GM12878 (cell line): ENCODE data around the gene SHROOM4.

Experiments used
- CEBPB ChIP-seq, 2 experiments: fragments of 150-350 bp in 1 of 2; IDR thresholded peaks; 2 replicates each; pipeline ENCODE4 v1.6.1; 2012 to 2014; ENCODE audit warnings: low read depth in 2 of 2, low read length in 2 of 2, borderline replicate concordance in 1 of 2, inconsistent platforms in 1 of 2
- CREB1 ChIP-seq: IDR thresholded peaks from 2 replicates; pipeline ENCODE4 v1.6.1; 2012; ENCODE audit warnings: low read depth, mild to moderate bottlenecking, inconsistent platforms
- CTCF ChIP-seq, 3 experiments: IDR thresholded peaks in 2 of 3; conservative IDR thresholded peaks in 1 of 3; 2 replicates each; pipeline ENCODE4 v1.5.1; 2011; ENCODE audit warnings: low read depth in 3 of 3, low read length in 3 of 3, mild to moderate bottlenecking in 3 of 3, control low read depth in 2 of 3, moderate library complexity in 2 of 3, inconsistent platforms in 1 of 3, mixed read lengths in 1 of 3; ENCODE audit not compliant: control insufficient read depth in 2 of 3, insufficient read depth in 1 of 3; ENCODE audit errors: extremely low read depth in 1 of 3
- EGR1 ChIP-seq, 2 experiments: IDR thresholded peaks; 1 replicate in 1 of 2; 2 replicates in 1 of 2; pipeline ENCODE4 v1.6.1; 2011 to 2012; ENCODE audit warnings: low read depth in 2 of 2, low read length in 2 of 2, borderline replicate concordance in 1 of 2, mild to moderate bottlenecking in 1 of 2, moderate library complexity in 1 of 2
- FOXK2 ChIP-seq: fragments of 450-650 bp; IDR thresholded peaks from 2 replicates; pipeline ENCODE4 v1.6.1; 2017; ENCODE audit warnings: mild to moderate bottlenecking, moderate library complexity
- MAX ChIP-seq: IDR thresholded peaks from 2 replicates; pipeline ENCODE4 v1.6.1; 2012; ENCODE audit warnings: low read depth, low read length, improper control_type of control experiment
- POLR2A ChIP-seq: IDR thresholded peaks from 2 replicates; pipeline ENCODE4 v1.6.1; 2011; ENCODE audit warnings: low read depth, mild to moderate bottlenecking, low read length
- RAD21 ChIP-seq: IDR thresholded peaks from 2 replicates; pipeline ENCODE4 v1.6.1; 2011; ENCODE audit warnings: mild to moderate bottlenecking, low read depth, low read length, moderate library complexity; ENCODE audit not compliant: insufficient read depth
- ZNF274 ChIP-seq: IDR thresholded peaks from one replicate; pipeline ENCODE4 v1.8.0; 2011; ENCODE audit not compliant: insufficient read length, insufficient read depth

GRCh38 chrX:50668860-50669259, 145.1 kb downstream of the SHROOM4 start:
- TF ChIP-seq CTCF (IDR thresholded peaks at IDR 0.05 in 2 of 3, conservative IDR thresholded peaks at IDR 0.05 in 1 of 3; ENCODE audit: control insufficient read depth in 2 of 3, extremely low read depth in 1 of 3, insufficient read depth in 1 of 3, low read depth in 3 of 3, low read length in 3 of 3) (no peak), EGR1 (IDR thresholded peaks at IDR 0.05; ENCODE audit: borderline replicate concordance in 1 of 2, low read depth in 2 of 2, low read length in 2 of 2) (no peak), CREB1 (no peak), POLR2A (no peak), MAX (no peak), FOXK2 (no peak), ZNF274 (no peak), RAD21 (no peak), CEBPB (IDR thresholded peaks at IDR 0.05; ENCODE audit: borderline replicate concordance in 1 of 2, low read depth in 2 of 2, low read length in 2 of 2) (no peak)
